OCI-LY3 (cell line): Measurements from ENCODE around the gene TVP23C.

ENCODE experiments used
- CTCF ChIP-seq: fragments of 200-600, 300-600 bp; sonication (generic); IDR thresholded peaks from 2 replicates; pipeline ENCODE4 v1.5.1; 2014; ENCODE audit warnings: antibody characterized with exemption, low read length, low read depth
- EZH2phosphoT487 ChIP-seq: fragments of 200-600 bp; shearing (Covaris generic); IDR thresholded peaks from 2 replicates; pipeline ENCODE4 v1.6.1; 2018; ENCODE audit warnings: antibody characterized with exemption, mixed run types, low read depth

DNA sequence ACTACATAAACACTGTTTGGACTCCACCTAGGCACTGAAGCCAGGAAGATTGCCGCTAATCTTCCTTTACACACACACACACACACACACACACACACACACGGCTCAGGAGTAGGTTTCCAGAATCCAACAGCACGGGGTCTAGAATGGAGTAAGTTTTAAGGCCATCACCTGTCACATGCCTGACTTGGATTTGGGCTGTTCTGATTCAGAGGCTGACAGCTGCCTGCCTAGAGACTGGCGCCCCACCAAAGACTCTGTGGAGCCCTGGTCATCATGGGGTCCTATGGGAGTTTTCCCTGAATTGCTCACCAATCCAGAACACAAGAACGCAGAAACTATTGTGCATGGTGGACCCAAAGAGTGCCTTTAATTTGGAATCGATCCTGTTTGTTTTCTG lies 106.8 kb downstream of the TVP23C start:
- no peak for TF ChIP-seq CTCF
- TF ChIP-seq EZH2phosphoT487, result no peak
